RWPE2 (cell line): Measurements from ENCODE around the gene CCR5.
A peak's percentile ranks its signal among the peaks of the same experiment; 100 is the strongest.

ENCODE experiments used
- ATAC-seq: fragments of 200-7000 bp; cut with Tn5 transposase; 3 replicates; pipeline ENCODE4 v1.9.1; 2021; ENCODE audit warnings: low read depth
- DNase-seq: peaks from one replicate; pipeline ENCODE4 v3.0.0-alpha.2; 2020; ENCODE audit warnings: low spot score
- H3K27ac ChIP-seq: fragments of 450-650 bp; 2 replicates; pipeline ENCODE4 v1.5.1; 2017; ENCODE audit warnings: mild to moderate bottlenecking; ENCODE audit not compliant: poor library complexity, severe bottlenecking
- H3K27me3 ChIP-seq: fragments of 250-450 bp; sonication (Bioruptor Pico); 2 replicates; pipeline ENCODE4 v1.5.1; 2021; ENCODE audit warnings: mild to moderate bottlenecking, moderate library complexity; ENCODE audit not compliant: insufficient read depth, poor library complexity, severe bottlenecking
- H3K36me3 ChIP-seq: fragments of 250-450 bp; sonication (Bioruptor Pico); 2 replicates; pipeline ENCODE4 v1.5.1; 2020; ENCODE audit warnings: low read depth, mild to moderate bottlenecking, moderate library complexity
- H3K4me1 ChIP-seq: fragments of 250-450 bp; sonication (Bioruptor Pico); 2 replicates; pipeline ENCODE4 v1.5.1; 2021; ENCODE audit warnings: mild to moderate bottlenecking, moderate library complexity; ENCODE audit not compliant: insufficient read depth, poor library complexity, severe bottlenecking
- H3K4me3 ChIP-seq: fragments of 250-450 bp; sonication (Bioruptor Pico); 2 replicates; pipeline ENCODE4 v1.5.1; 2021; ENCODE audit warnings: mild to moderate bottlenecking, moderate library complexity; ENCODE audit not compliant: severe bottlenecking
- H3K9me3 ChIP-seq: fragments of 250-450 bp; sonication (Bioruptor Pico); 2 replicates; pipeline ENCODE4 v1.5.1; 2021; ENCODE audit warnings: mild to moderate bottlenecking, moderate library complexity; ENCODE audit not compliant: severe bottlenecking
- TF ChIP-seq, protein P1 (sequence below): fragments of 450-650 bp; IDR thresholded peaks from one replicate; pipeline ENCODE4 v1.5.1; 2017; ENCODE audit warnings: mild to moderate bottlenecking, moderate library complexity; ENCODE audit not compliant: poor library complexity, severe bottlenecking

Gene CCR5

DNA sequence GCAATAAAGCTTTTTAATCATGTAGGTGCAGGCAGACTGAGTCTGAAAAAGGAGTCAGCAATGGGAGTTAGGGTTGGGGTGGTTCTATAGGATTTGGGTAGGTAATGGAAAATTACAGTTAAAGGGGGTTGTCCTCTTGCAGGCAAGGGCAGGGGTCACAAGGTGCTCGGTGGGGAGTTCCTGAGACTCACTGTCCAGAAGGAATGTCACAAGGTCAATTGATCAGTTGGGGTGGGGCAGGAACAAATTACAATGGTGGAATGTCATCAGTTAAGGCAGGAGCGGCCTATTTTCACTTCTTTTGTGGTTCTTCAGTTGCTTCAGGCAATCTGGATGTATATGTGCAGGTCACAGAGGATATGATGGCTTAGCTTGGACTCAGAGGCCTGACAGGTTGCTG is 22.3 kb downstream of the CCR5 start:
- H3K27ac ChIP-seq: no peak overlapping the region
- no peaks in the 10 kb centered on the region for H3K36me3 ChIP-seq
- H3K9me3 ChIP-seq: no peaks in the 10 kb centered on the region
- TF ChIP-seq, protein P1, sequence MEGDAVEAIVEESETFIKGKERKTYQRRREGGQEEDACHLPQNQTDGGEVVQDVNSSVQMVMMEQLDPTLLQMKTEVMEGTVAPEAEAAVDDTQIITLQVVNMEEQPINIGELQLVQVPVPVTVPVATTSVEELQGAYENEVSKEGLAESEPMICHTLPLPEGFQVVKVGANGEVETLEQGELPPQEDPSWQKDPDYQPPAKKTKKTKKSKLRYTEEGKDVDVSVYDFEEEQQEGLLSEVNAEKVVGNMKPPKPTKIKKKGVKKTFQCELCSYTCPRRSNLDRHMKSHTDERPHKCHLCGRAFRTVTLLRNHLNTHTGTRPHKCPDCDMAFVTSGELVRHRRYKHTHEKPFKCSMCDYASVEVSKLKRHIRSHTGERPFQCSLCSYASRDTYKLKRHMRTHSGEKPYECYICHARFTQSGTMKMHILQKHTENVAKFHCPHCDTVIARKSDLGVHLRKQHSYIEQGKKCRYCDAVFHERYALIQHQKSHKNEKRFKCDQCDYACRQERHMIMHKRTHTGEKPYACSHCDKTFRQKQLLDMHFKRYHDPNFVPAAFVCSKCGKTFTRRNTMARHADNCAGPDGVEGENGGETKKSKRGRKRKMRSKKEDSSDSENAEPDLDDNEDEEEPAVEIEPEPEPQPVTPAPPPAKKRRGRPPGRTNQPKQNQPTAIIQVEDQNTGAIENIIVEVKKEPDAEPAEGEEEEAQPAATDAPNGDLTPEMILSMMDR: no peak
- ATAC-seq (no peak), DNase-seq (no peak)
- H3K27me3 ChIP-seq: no peaks in the 10 kb centered on the region
- no peaks in the 10 kb centered on the region for H3K4me1 ChIP-seq
- no peak overlapping the region for H3K4me3 ChIP-seq

DNA sequence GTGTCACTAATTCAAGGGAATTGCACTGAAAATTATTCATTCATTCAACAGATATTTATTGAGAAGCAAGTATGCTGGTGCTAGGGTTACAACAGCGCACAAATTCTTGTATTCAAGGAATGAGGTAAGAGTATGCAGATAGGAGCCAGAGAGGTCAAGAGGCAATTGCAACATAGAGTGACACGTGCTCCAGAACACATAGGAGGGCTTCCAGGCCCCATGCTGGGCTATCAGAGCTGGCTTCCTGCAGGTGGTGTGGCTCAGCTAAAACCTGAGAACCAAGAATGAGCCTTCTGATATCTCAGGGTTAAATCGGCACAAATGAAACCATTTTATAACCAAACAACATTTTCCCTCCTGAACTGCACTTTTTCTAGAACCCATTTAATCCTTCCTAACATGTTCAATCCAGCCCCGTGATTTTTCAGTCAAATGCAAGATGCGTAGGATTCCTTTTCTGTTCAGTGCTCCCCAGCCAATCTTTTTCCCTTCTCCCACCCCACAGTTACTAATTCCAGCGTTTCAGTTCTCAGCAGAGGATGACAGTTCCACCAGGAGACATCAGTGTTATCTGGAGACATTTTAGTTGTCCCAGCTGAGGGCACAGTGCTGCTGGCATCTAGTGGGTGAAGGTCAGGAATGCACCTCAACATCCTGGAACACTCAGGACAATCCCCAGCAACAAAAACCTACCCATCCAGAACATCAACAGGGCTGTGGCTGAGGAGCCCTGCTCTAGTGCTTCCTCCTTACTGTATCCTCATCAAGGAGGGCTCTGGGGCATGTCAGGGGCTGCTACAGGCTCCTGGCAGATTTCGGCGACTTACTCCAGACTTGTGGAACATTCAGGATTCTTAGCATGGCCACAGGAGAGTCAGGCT is 23.0 kb downstream of the CCR5 start:
- no peaks in the 10 kb centered on the region for H3K36me3 ChIP-seq
- no peak for DNase-seq
- no peaks in the 10 kb centered on the region for H3K4me1 ChIP-seq
- no peaks in the 10 kb centered on the region for H3K27me3 ChIP-seq
- ATAC-seq: no peak
- H3K27ac ChIP-seq: no peak overlapping the region
- TF ChIP-seq, protein P1: peak; percentile 13
- H3K4me3 ChIP-seq: no peak overlapping the region
- no peaks in the 10 kb centered on the region for H3K9me3 ChIP-seq

DNA sequence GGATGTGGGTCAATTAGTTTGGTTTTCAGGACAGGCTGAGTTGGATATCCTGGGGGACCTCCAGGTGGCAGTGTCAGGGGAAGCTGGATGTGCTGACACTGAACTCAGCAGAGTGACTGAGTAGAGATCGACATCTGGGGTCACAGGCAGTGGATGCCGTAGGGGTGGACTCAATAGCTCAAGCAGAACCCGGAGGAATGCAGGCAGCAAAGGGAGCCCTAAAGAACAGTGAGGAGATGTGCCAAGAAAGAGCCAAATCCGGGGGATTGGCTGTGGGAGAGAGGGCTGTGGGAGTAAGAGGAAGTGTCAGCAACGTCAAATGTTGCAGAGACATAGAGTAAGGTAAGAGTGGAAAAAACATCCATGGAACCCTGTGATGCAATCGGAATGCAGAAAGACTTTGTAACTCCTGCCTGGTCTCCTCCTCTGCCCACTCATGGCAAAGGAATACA is 24.5 kb downstream of the CCR5 start:
- no peaks in the 10 kb centered on the region for H3K27me3 ChIP-seq
- DNase-seq (no peak), ATAC-seq (no peak)
- no peaks in the 10 kb centered on the region for H3K9me3 ChIP-seq
- no peaks in the 10 kb centered on the region for H3K36me3 ChIP-seq
- H3K4me3 ChIP-seq: no peak overlapping the region
- H3K27ac ChIP-seq: no peak overlapping the region
- TF ChIP-seq, protein P1: no peak
- H3K4me1 ChIP-seq: no peaks in the 10 kb centered on the region

DNA sequence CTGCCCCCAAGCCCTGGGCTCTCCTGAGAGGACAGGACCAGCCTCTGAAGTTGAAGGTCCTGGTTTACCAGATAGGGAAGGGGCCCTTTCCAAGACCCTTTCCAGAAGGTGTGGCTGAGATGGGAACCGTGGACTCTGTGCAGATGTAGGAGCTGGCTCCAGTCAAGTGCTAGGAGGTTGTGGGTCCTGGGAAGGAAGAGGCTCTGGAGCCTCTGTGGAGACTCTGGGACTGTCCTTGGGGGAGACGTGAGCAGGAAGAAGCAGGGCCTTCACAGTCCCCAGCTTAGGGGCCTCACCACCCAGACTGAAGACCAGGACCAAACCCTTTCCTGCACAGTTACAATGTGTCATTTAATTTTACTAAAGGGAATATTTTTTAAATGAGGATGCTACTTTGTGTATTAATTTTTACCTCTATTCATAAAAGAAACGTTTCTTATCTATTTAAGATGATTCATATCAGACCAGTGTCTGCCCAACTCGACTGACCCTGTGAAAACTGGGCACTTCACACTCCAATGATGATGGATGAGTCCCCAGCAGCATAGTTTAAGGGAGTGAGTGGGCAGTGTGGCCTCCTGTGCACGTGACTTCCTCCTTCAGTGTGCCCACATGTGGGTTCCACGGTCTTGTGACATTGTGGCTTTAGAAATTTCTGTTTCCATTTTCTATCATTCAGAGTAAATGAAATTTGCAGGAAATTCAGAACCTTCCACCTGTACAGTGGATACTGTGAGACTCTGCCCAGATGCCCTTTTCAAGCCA is 25.2 kb downstream of the CCR5 start:
- no peak for DNase-seq
- Histone ChIP-seq H3K27ac (no peak overlapping the region), H3K27me3 (no peaks in the 10 kb centered on the region), H3K36me3 (no peaks in the 10 kb centered on the region), H3K4me3 (no peak overlapping the region), H3K9me3 (no peaks in the 10 kb centered on the region), H3K4me1 (no peaks in the 10 kb centered on the region)
- ATAC-seq: no peak
- TF ChIP-seq, protein P1: no peak
